GM12872 (cell line): ENCODE data around the gene SIK3.

Source experiments
- CTCF ChIP-seq: IDR thresholded peaks from 3 replicates; pipeline ENCODE4 v1.5.1; 2011; ENCODE audit warnings: low read depth, mild to moderate bottlenecking, low read length, moderate library complexity; ENCODE audit not compliant: insufficient read depth

Gene SIK3

GRCh38 chr11:116867619-116868018 is 230.6 kb downstream of the SIK3 start:
- no peak for TF ChIP-seq CTCF

- no peak for TF ChIP-seq CTCF
These were observed 231.3 kb downstream of the SIK3 start for GRCh38 chr11:116866804-116867455.

GRCh38 chr11:116865696-116866095 is 232.5 kb downstream of the SIK3 start:
- TF ChIP-seq CTCF, result no peak

- TF ChIP-seq CTCF, result no peak
These were observed 233.7 kb downstream of the SIK3 start for GRCh38 chr11:116864531-116864930.

GRCh38 chr11:116862951-116863350 is 235.3 kb downstream of the SIK3 start:
- TF ChIP-seq CTCF, result no peak

- TF ChIP-seq CTCF, result no peak
These were observed 236.0 kb downstream of the SIK3 start for GRCh38 chr11:116862185-116862584.

GRCh38 chr11:116861539-116861938 is 236.7 kb downstream of the SIK3 start:
- TF ChIP-seq CTCF, result no peak
